K562 (cell line): ENCODE data around the gene RHOB. TPM values are rescaled to one million over a fixed set of nuclear protein-coding genes. Genes with fewer than 3 reads are reported as not detected.
A peak's percentile ranks its signal among the peaks of the same experiment; 100 is the strongest.

ENCODE experiments used
- FOXM1 ChIP-seq, 2 experiments: fragments of 450-650 bp in 1 of 2; sonication (generic) in 1 of 2; formaldehyde crosslinking in 1 of 2; IDR thresholded peaks; 2 replicates each; pipeline versions ENCODE4 v1.6.1 to v1.9.0; 2017 to 2022; ENCODE audit warnings: low read depth in 2 of 2, mild to moderate bottlenecking in 2 of 2, missing genetic modification reagents in 1 of 2, moderate library complexity in 1 of 2
- KLF1 ChIP-seq: fragments of 450-650 bp; IDR thresholded peaks from 2 replicates; pipeline ENCODE4 v1.6.1; 2016; ENCODE audit warnings: missing genetic modification characterization, missing compliant biosample characterization
- SOX6 ChIP-seq: fragments of 450-650 bp; IDR thresholded peaks from 2 replicates; pipeline ENCODE4 v1.6.1; 2014; ENCODE audit warnings: mild to moderate bottlenecking
- polyA plus RNA-seq, 8 experiments: library from polyadenylated mRNA; depleted of rRNA in 4 of 8; stranded (reverse) in 5 of 8; unstranded in 3 of 8; fragments of >200 nt; fragmentation: Nextera tagmentation in 2 of 8; fragmentation: Illumina TruSeq in 1 of 8; extraction: Ambion mirVana in 2 of 8; extraction: Trizol in 1 of 8; gene quantifications; 2 replicates each; pipeline versions ENCODE4 v1.2.1 to v1.2.3, GENCODE V29; 2011 to 2014; ENCODE audit warnings: inconsistent platforms in 1 of 8, missing spikeins in 1 of 8
- total RNA-seq, 7 experiments: library from RNA; depleted of rRNA in 6 of 7; stranded (reverse); fragments of >200 nt in 6 of 7; fragmentation: Illumina TruSeq in 2 of 7; extraction: Trizol in 2 of 7; gene quantifications; 2 replicates each; pipeline versions ENCODE4 v1.2.1 to v1.2.3, GENCODE V29; 2011 to 2021; ENCODE audit warnings: low replicate concordance in 1 of 7
- TF ChIP-seq, protein P1 (sequence below), 3 experiments: fragments of 200-800 bp in 1 of 3; fragments of 250-450 bp in 1 of 3; fragments of 450-650 bp in 1 of 3; sonication (Bioruptor Pico) in 1 of 3; sonication (Bioruptor generic) in 1 of 3; formaldehyde crosslinking in 1 of 3; IDR thresholded peaks; 2 replicates each; pipeline versions ENCODE4 v1.6.1 to v1.8.0; 2016 to 2022; ENCODE audit warnings: mild to moderate bottlenecking in 2 of 3, missing genetic modification characterization in 2 of 3, missing compliant biosample characterization in 1 of 3, moderate library complexity in 1 of 3
- TF ChIP-seq, protein P2 (sequence below): IDR thresholded peaks from 2 replicates; pipeline ENCODE4 v1.6.1; 2011; ENCODE audit warnings: borderline replicate concordance, low read depth, mild to moderate bottlenecking, moderate library complexity, low read length; ENCODE audit not compliant: insufficient read depth, poor library complexity, severe bottlenecking
- TF ChIP-seq, protein P3 (sequence below), 2 experiments: fragments of 450-650 bp in 1 of 2; sonication (generic) in 1 of 2; formaldehyde crosslinking in 1 of 2; IDR thresholded peaks; 2 replicates each; pipeline versions ENCODE4 v1.7.1 to v1.9.0; 2016 to 2022; ENCODE audit warnings: inconsistent platforms in 1 of 2, mild to moderate bottlenecking in 1 of 2, missing genetic modification reagents in 1 of 2

The RHOB gene
- total and polyA plus RNA-seq, 9 of the 15 experiments (the other 6 are each of a cell fraction or from before 2014, with no cell fraction given): 0.07 to 4.8 (median 1.1) TPM

DNA sequence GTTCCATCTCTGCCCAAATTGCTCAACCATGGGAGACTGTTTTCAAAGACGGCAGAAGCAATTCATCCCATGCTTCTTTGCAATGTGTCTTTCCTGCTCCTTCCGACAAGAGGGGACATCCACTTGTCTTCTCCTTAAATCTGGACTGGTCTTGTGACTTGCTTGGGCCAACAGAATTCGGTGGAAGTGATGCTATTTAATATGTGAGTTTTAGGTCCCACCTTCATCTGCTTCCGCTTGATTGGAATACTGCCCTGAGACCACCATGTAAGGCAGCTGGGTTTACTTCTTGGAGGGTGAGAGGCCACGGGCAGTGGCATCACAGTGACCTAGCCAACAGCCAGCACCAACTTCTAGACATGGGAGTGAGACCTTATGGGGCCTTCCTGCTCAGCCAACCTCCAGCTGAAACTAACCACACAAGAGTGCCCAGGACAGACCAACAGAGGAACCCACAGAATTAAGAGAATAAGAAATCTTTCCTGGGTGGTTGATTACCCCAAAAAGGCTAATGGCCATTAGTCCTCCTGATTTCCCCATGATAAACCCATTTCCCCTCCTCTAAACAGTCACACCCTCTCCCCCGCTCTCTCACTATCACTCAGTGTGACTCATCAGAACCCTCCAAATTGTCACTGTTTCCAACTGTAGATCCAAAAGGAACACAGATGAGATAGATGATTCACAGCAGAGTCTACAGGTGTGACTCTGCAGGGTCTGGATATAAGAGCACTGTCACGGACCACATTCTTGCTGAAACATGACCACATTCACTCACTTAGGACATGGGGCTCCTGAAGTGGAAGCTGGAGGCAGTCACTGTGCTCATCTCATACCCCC lies 16.2 kb upstream of the RHOB start (continued):
- TF ChIP-seq, protein P1, sequence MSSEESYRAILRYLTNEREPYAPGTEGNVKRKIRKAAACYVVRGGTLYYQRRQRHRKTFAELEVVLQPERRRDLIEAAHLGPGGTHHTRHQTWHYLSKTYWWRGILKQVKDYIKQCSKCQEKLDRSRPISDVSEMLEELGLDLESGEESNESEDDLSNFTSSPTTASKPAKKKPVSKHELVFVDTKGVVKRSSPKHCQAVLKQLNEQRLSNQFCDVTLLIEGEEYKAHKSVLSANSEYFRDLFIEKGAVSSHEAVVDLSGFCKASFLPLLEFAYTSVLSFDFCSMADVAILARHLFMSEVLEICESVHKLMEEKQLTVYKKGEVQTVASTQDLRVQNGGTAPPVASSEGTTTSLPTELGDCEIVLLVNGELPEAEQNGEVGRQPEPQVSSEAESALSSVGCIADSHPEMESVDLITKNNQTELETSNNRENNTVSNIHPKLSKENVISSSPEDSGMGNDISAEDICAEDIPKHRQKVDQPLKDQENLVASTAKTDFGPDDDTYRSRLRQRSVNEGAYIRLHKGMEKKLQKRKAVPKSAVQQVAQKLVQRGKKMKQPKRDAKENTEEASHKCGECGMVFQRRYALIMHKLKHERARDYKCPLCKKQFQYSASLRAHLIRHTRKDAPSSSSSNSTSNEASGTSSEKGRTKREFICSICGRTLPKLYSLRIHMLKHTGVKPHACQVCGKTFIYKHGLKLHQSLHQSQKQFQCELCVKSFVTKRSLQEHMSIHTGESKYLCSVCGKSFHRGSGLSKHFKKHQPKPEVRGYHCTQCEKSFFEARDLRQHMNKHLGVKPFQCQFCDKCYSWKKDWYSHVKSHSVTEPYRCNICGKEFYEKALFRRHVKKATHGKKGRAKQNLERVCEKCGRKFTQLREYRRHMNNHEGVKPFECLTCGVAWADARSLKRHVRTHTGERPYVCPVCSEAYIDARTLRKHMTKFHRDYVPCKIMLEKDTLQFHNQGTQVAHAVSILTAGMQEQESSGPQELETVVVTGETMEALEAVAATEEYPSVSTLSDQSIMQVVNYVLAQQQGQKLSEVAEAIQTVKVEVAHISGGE (CRISPR knock-in tag; IDR thresholded peaks at IDR 0.05): no peak
- TF ChIP-seq KLF1: no peak
- TF ChIP-seq, protein P2, sequence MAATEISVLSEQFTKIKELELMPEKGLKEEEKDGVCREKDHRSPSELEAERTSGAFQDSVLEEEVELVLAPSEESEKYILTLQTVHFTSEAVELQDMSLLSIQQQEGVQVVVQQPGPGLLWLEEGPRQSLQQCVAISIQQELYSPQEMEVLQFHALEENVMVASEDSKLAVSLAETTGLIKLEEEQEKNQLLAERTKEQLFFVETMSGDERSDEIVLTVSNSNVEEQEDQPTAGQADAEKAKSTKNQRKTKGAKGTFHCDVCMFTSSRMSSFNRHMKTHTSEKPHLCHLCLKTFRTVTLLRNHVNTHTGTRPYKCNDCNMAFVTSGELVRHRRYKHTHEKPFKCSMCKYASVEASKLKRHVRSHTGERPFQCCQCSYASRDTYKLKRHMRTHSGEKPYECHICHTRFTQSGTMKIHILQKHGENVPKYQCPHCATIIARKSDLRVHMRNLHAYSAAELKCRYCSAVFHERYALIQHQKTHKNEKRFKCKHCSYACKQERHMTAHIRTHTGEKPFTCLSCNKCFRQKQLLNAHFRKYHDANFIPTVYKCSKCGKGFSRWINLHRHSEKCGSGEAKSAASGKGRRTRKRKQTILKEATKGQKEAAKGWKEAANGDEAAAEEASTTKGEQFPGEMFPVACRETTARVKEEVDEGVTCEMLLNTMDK: no peak
- TF ChIP-seq SOX6: peak; percentile 49
- no peak for TF ChIP-seq FOXM1 (IDR thresholded peaks at IDR 0.05; ENCODE audit: low read depth)
- no peak for TF ChIP-seq FOXM1 (CRISPR knock-in tag; IDR thresholded peaks at IDR 0.05; ENCODE audit: low read depth)
- TF ChIP-seq, protein P3, sequence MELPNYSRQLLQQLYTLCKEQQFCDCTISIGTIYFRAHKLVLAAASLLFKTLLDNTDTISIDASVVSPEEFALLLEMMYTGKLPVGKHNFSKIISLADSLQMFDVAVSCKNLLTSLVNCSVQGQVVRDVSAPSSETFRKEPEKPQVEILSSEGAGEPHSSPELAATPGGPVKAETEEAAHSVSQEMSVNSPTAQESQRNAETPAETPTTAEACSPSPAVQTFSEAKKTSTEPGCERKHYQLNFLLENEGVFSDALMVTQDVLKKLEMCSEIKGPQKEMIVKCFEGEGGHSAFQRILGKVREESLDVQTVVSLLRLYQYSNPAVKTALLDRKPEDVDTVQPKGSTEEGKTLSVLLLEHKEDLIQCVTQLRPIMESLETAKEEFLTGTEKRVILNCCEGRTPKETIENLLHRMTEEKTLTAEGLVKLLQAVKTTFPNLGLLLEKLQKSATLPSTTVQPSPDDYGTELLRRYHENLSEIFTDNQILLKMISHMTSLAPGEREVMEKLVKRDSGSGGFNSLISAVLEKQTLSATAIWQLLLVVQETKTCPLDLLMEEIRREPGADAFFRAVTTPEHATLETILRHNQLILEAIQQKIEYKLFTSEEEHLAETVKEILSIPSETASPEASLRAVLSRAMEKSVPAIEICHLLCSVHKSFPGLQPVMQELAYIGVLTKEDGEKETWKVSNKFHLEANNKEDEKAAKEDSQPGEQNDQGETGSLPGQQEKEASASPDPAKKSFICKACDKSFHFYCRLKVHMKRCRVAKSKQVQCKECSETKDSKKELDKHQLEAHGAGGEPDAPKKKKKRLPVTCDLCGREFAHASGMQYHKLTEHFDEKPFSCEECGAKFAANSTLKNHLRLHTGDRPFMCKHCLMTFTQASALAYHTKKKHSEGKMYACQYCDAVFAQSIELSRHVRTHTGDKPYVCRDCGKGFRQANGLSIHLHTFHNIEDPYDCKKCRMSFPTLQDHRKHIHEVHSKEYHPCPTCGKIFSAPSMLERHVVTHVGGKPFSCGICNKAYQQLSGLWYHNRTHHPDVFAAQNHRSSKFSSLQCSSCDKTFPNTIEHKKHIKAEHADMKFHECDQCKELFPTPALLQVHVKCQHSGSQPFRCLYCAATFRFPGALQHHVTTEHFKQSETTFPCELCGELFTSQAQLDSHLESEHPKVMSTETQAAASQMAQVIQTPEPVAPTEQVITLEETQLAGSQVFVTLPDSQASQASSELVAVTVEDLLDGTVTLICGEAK (IDR thresholded peaks at IDR 0.05): no peak
- TF ChIP-seq, protein P3 (CRISPR knock-in tag; IDR thresholded peaks at IDR 0.05): no peak
